H9 (cell line): ENCODE measurements around the gene MOAP1. TPM values are rescaled to one million over a fixed set of nuclear protein-coding genes. Genes with fewer than 3 reads are reported as not detected.

ENCODE experiments used
- DNase-seq: peaks from one replicate; pipeline ENCODE4 v3.0.0-alpha.2; 2017
- H2AFZ ChIP-seq: one replicate; pipeline ENCODE4 v1.6.1; 2013; ENCODE audit warnings: mild to moderate bottlenecking, low read length, control low read depth, moderate library complexity
- H2AK5ac ChIP-seq: 2 replicates; pipeline ENCODE4 v1.6.1; 2013; ENCODE audit warnings: low read length, control low read depth, mixed read lengths; ENCODE audit not compliant: insufficient read length
- H2BK120ac ChIP-seq: one replicate; pipeline ENCODE4 v1.6.1; 2013; ENCODE audit warnings: low read depth, mild to moderate bottlenecking, low read length, control low read depth, inconsistent platforms; ENCODE audit not compliant: poor library complexity, severe bottlenecking
- H2BK12ac ChIP-seq: 2 replicates; pipeline ENCODE4 v1.6.1; 2013; ENCODE audit warnings: low read length, control low read depth, mixed read lengths, low read depth; ENCODE audit not compliant: insufficient read length
- H2BK15ac ChIP-seq: 2 replicates; pipeline ENCODE4 v1.6.1; 2013; ENCODE audit warnings: low read depth, low read length, control low read depth
- H2BK20ac ChIP-seq: one replicate; pipeline ENCODE4 v1.6.1; 2013; ENCODE audit warnings: low read depth, mild to moderate bottlenecking, low read length, control low read depth, inconsistent platforms; ENCODE audit not compliant: poor library complexity, severe bottlenecking
- H2BK5ac ChIP-seq: 2 replicates; pipeline ENCODE4 v1.6.1; 2013; ENCODE audit warnings: low read length, control low read depth, mixed read lengths; ENCODE audit not compliant: insufficient read length
- H3K14ac ChIP-seq: 2 replicates; pipeline ENCODE4 v1.6.1; 2013; ENCODE audit warnings: low read length, control low read depth; ENCODE audit not compliant: insufficient read depth
- H3K18ac ChIP-seq: 2 replicates; pipeline ENCODE4 v1.6.1; 2013; ENCODE audit warnings: low read depth, mild to moderate bottlenecking, mixed read lengths, low read length, control low read depth; ENCODE audit not compliant: insufficient read length
- H3K23ac ChIP-seq: 2 replicates; pipeline ENCODE4 v1.6.1; 2013; ENCODE audit warnings: low read length, control low read depth, mixed read lengths, low read depth; ENCODE audit not compliant: insufficient read length
- H3K23me2 ChIP-seq: 2 replicates; pipeline ENCODE4 v1.6.1; 2013; ENCODE audit warnings: low read depth, mild to moderate bottlenecking, mixed read lengths, low read length, control low read depth; ENCODE audit not compliant: insufficient read length, poor library complexity, severe bottlenecking
- H3K27ac ChIP-seq: 2 replicates; pipeline ENCODE4 v1.5.1; 2013; ENCODE audit warnings: low read length, control low read depth, mixed read lengths, low read depth; ENCODE audit not compliant: insufficient read length
- H3K27me3 ChIP-seq: 2 replicates; pipeline ENCODE4 v1.6.1; 2013; ENCODE audit warnings: low read length, control low read depth, inconsistent platforms; ENCODE audit not compliant: insufficient read depth
- H3K4ac ChIP-seq: 2 replicates; pipeline ENCODE4 v1.6.1; 2013; ENCODE audit warnings: low read depth, mild to moderate bottlenecking, control low read depth, inconsistent platforms, low read length, moderate library complexity
- H3K4me1 ChIP-seq: 2 replicates; pipeline ENCODE4 v1.6.1; 2013; ENCODE audit warnings: low read length, control low read depth, inconsistent platforms; ENCODE audit not compliant: insufficient read depth
- H3K4me2 ChIP-seq: 2 replicates; pipeline ENCODE4 v1.6.1; 2013; ENCODE audit warnings: low read length, control low read depth, mixed read lengths; ENCODE audit not compliant: insufficient read length, insufficient read depth
- H3K56ac ChIP-seq: 2 replicates; pipeline ENCODE4 v1.6.1; 2013; ENCODE audit warnings: low read depth, mild to moderate bottlenecking, mixed read lengths, low read length, control low read depth; ENCODE audit not compliant: insufficient read length
- H3K79me1 ChIP-seq: 2 replicates; pipeline ENCODE4 v1.6.1; 2013; ENCODE audit warnings: low read depth, mild to moderate bottlenecking, moderate library complexity, low read length, control low read depth, inconsistent platforms; ENCODE audit not compliant: insufficient read depth, poor library complexity, severe bottlenecking
- H3K79me2 ChIP-seq: 2 replicates; pipeline ENCODE4 v1.6.1; 2013; ENCODE audit warnings: low read length, control low read depth, inconsistent platforms; ENCODE audit not compliant: insufficient read depth
- H3K9ac ChIP-seq: 2 replicates; pipeline ENCODE4 v1.6.1; 2013; ENCODE audit warnings: low read length, control low read depth, mixed read lengths; ENCODE audit not compliant: insufficient read length; ENCODE audit errors: extremely low read depth
- H3K9me3 ChIP-seq: one replicate; pipeline ENCODE4 v1.6.1; 2013; ENCODE audit warnings: low read depth, low read length, inconsistent platforms; ENCODE audit not compliant: control insufficient read depth
- H3T11ph ChIP-seq: one replicate; pipeline ENCODE4 v1.6.1; 2013; ENCODE audit warnings: mild to moderate bottlenecking, low read length, control low read depth, inconsistent platforms
- H4K20me1 ChIP-seq: one replicate; pipeline ENCODE4 v1.6.1; 2013; ENCODE audit not compliant: control insufficient read depth, insufficient read length, insufficient read depth
- H4K5ac ChIP-seq: 2 replicates; pipeline ENCODE4 v1.6.1; 2013; ENCODE audit warnings: low read depth, mild to moderate bottlenecking, mixed read lengths, low read length, control low read depth; ENCODE audit not compliant: insufficient read length
- H4K8ac ChIP-seq: replicated peaks from 2 replicates; pipeline ENCODE4 v1.6.1; 2013; ENCODE audit warnings: low read length, control low read depth, mixed read lengths, low read depth; ENCODE audit not compliant: insufficient read length
- H4K91ac ChIP-seq: 2 replicates; pipeline ENCODE4 v1.6.1; 2013; ENCODE audit warnings: low read depth, mild to moderate bottlenecking, moderate library complexity, mixed read lengths, low read length, control low read depth; ENCODE audit not compliant: insufficient read length
- H3K27ac Mint-ChIP-seq, 3 experiments: 2 replicates in 2 of 3; 3 replicates in 1 of 3; pipeline ENCODE4 v1.8.0; 2020 to 2021; ENCODE audit warnings: mixed read lengths in 3 of 3, mild to moderate bottlenecking in 1 of 3, moderate library complexity in 1 of 3
- H3K27me3 Mint-ChIP-seq: 2 replicates; pipeline ENCODE4 v1.8.0; 2021; ENCODE audit warnings: low read depth, mild to moderate bottlenecking, moderate library complexity, mixed read lengths
- H3K36me3 Mint-ChIP-seq, 3 experiments: 2 replicates in 2 of 3; 3 replicates in 1 of 3; pipeline ENCODE4 v1.8.0; 2020 to 2021; ENCODE audit warnings: low read depth in 3 of 3, mixed read lengths in 3 of 3; ENCODE audit not compliant: insufficient read depth in 1 of 3
- H3K4me1 Mint-ChIP-seq, 2 experiments: 2 replicates each; pipeline ENCODE4 v1.8.0; 2020; ENCODE audit warnings: mixed read lengths in 2 of 2
- H3K4me3 Mint-ChIP-seq, 2 experiments: 2 replicates in 1 of 2; 3 replicates in 1 of 2; pipeline ENCODE4 v1.8.0; 2020 to 2021; ENCODE audit warnings: mild to moderate bottlenecking in 2 of 2, mixed read lengths in 2 of 2, moderate library complexity in 1 of 2
- H3K9me3 Mint-ChIP-seq, 2 experiments: 2 replicates in 1 of 2; 3 replicates in 1 of 2; pipeline ENCODE4 v1.8.0; 2020; ENCODE audit warnings: mild to moderate bottlenecking in 2 of 2, mixed read lengths in 2 of 2, moderate library complexity in 1 of 2
- CTCF ChIP-seq: fragments of 200-600 bp; sonication (generic); conservative IDR thresholded peaks from 3 replicates; pipeline ENCODE4 v1.8.0; 2021; ENCODE audit warnings: antibody characterized with exemption, mild to moderate bottlenecking
- WGBS: extraction: QIAGEN DNeasy Blood & Tissue Kit; methylation state at CpG from one replicate; pipeline ENCODE4 v1.1.7; 2013; ENCODE audit warnings: missing lambda C conversion rate, low lambda C conversion rate, mixed read lengths; ENCODE audit not compliant: insufficient read length; ENCODE audit errors: extremely low coverage; 5-methylcytosine and 5-hydroxymethylcytosine counted together
- total RNA-seq: library from RNA; stranded (reverse); gene quantifications from 2 replicates; pipeline ENCODE4 v1.2.1, GENCODE V29; 2021

The MOAP1 gene
- total RNA-seq, 1 experiment from 2014 or later = 13.6 TPM

- peaks cover 2 to 11% of the 10 kb centered on the region in 2 experiments; a peak in 3 of 4 replicates for H3K4me1 Mint-ChIP-seq
- H3K27ac Mint-ChIP-seq = no peak overlapping the region
- Histone ChIP-seq H3K79me1 (no peaks in the 10 kb centered on the region), H3K4me2 (no peak overlapping the region), H3K23me2 (no peaks in the 10 kb centered on the region), H2AK5ac (no peak overlapping the region), H3K27ac (no peak overlapping the region), H3K14ac (no peak overlapping the region), H2BK5ac (no peak overlapping the region), H3K23ac (no peak overlapping the region), H3T11ph (no peak overlapping the region), H2AFZ (no peak overlapping the region), H4K91ac (no peak overlapping the region), H4K20me1 (no peaks in the 10 kb centered on the region), H3K27me3 (no peaks in the 10 kb centered on the region), H4K5ac (no peak overlapping the region), H3K9me3 (no peaks in the 10 kb centered on the region), H2BK15ac (no peak overlapping the region), H3K79me2 (no peaks in the 10 kb centered on the region), H3K9ac (no peak overlapping the region), H2BK12ac (no peak overlapping the region), H3K18ac (no peak overlapping the region), H2BK120ac (no peak overlapping the region), H4K8ac (no peak overlapping the region), H3K56ac (no peak overlapping the region), H3K4me1 (no peaks in the 10 kb centered on the region; the same call in 1 of the 2 replicates), H2BK20ac (no peak overlapping the region), H3K4ac (no peak overlapping the region)
- H3K9me3 Mint-ChIP-seq = no peaks in the 10 kb centered on the region
- H3K4me3 Mint-ChIP-seq = no peak overlapping the region
- H3K27me3 Mint-ChIP-seq = no peaks in the 10 kb centered on the region; the same call in 1 of the 2 replicates
- H3K36me3 Mint-ChIP-seq = no peaks in the 10 kb centered on the region
- WGBS = no CpG with 5 or more reads among the region's 16 CpGs
- no peak for DNase-seq
- TF ChIP-seq CTCF = no peak
Measured at GRCh38 chr14:93150227-93151208, 34.2 kb downstream of the MOAP1 start.
